ENCODE results near the gene OSBPL10.

DNA sequence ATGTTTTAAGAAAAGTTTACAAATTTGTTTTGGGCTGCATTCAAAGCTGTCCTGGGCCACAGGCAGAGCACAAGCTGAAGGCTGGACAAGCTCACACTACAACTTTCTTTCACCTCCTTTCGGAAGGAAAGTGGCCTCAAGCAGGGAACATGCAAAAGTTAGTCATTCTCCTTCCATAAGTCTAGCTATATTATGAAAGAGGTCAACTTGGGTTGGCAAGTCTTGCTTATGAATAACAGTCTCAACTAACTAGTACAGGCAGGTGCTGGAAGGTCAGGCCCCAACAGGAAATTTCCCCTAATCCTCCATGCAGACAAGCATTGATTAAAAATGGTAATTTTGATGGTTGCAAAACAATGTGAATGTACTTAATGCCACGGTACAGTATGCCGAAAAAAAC is 69.4 kb downstream of the OSBPL10 start:
- no peak for TF ChIP-seq CTCF (IDR thresholded peaks at IDR 0.05)
- no peak for TF ChIP-seq POLR2A (IDR thresholded peaks at IDR 0.05)
